OCI-LY7 (cell line): ENCODE data around the gene TTC34.

Source experiments
- CTCF ChIP-seq: fragments of 200-600 bp; sonication (generic); conservative IDR thresholded peaks from 2 replicates; pipeline ENCODE4 v1.5.1; 2014; ENCODE audit warnings: mild to moderate bottlenecking, antibody characterized with exemption, low read length, moderate library complexity, mixed read lengths
- EZH2phosphoT487 ChIP-seq: fragments of 200-600 bp; sonication (generic); IDR thresholded peaks from 2 replicates; pipeline ENCODE4 v1.6.1; 2018; ENCODE audit warnings: low read depth, borderline replicate concordance, mild to moderate bottlenecking, mixed run types, antibody characterized with exemption, low read length, moderate library complexity, mixed read lengths

- TF ChIP-seq EZH2phosphoT487 (no peak), CTCF (no peak)
Observed at GRCh38 chr1:2809656-2810055, 8.2 kb upstream of the TTC34 start.
